GM12878 (cell line): ENCODE results near the gene MEGF11. TPM values are rescaled to one million over a fixed set of nuclear protein-coding genes. Genes with fewer than 3 reads are reported as not detected.

Experiments
- ATAC-seq: fragments of 200-7000 bp; cut with Tn5 transposase; 3 replicates; pipeline ENCODE4 v1.9.1; 2020; ENCODE audit warnings: mild to moderate bottlenecking, moderate library complexity
- BruUV-seq: library from RNA; stranded (reverse); fragments of 400-500 nt; replicated peaks from 2 replicates; lab custom pipeline; 2021; lab: Mats Ljungman, UMichigan
- CTCF ChIA-PET: fragments of 300-600 bp; sonication (Branson Sonifier 250); formaldehyde crosslinking; extraction: SDS; loops from one replicate; lab custom pipeline; 2021; ENCODE audit warnings: inconsistent platforms; lab: Yijun Ruan, JAX
- POLR2A ChIA-PET: fragments of 350-600 bp; formaldehyde crosslinking; extraction: SDS; loops from one replicate; lab custom pipeline; 2021; ENCODE audit warnings: inconsistent platforms; lab: Charles Lee
- RAD21 ChIA-PET: fragments of 300-600 bp; sonication (Branson Sonifier 250); formaldehyde crosslinking; loops from one replicate; lab custom pipeline; 2023; ENCODE audit warnings: antibody characterized with exemption; ENCODE audit not compliant: unreplicated experiment; lab: Charles Lee
- SMC1A ChIA-PET: fragments of 300-600 bp; sonication (Branson Sonifier 250); formaldehyde crosslinking; loops from one replicate; lab custom pipeline; 2023; ENCODE audit not compliant: unreplicated experiment, uncharacterized antibody; lab: Charles Lee
- DNase-seq: peaks from one replicate; pipeline ENCODE4 v3.0.0-alpha.2; 2011; ENCODE audit warnings: low read depth, low spot score
- FAIRE-seq: peaks from 3 replicates; lab custom pipeline; 2011; peaks lifted over from hg19 to GRCh38; lab: Jason Lieb, UNC
- H2AFZ ChIP-seq: 2 replicates; pipeline ENCODE4 v1.6.0; 2011; ENCODE audit warnings: low read depth, low read length, control low read depth; ENCODE audit not compliant: control insufficient read depth
- H3K27ac ChIP-seq: 2 replicates; pipeline ENCODE4 v1.5.1; 2011; ENCODE audit warnings: control low read depth; ENCODE audit not compliant: control insufficient read depth, insufficient read depth
- H3K27me3 ChIP-seq, 2 experiments: replicated peaks in 1 of 2; 2 replicates each; pipeline versions ENCODE4 v1.6.0 to v1.6.1; 2011; ENCODE audit warnings: low read length in 1 of 2; ENCODE audit not compliant: control insufficient read depth in 2 of 2, insufficient read depth in 2 of 2
- H3K36me3 ChIP-seq, 2 experiments: 2 replicates each; pipeline ENCODE4 v1.5.1; 2011; ENCODE audit warnings: low read length in 1 of 2; ENCODE audit not compliant: control insufficient read depth in 2 of 2, insufficient read depth in 2 of 2
- H3K4me1 ChIP-seq: 2 replicates; pipeline ENCODE4 v1.6.1; 2011; ENCODE audit warnings: mild to moderate bottlenecking, low read length, moderate library complexity, mixed read lengths; ENCODE audit not compliant: control insufficient read depth, insufficient read depth
- H3K4me2 ChIP-seq: 2 replicates; pipeline ENCODE4 v1.6.0; 2011; ENCODE audit warnings: control low read depth; ENCODE audit not compliant: control insufficient read depth, insufficient read depth
- H3K4me3 ChIP-seq: fragments of 200-600 bp; sonication (generic); 2 replicates; pipeline ENCODE4 v1.5.1; 2016
- H3K79me2 ChIP-seq: 2 replicates; pipeline ENCODE4 v1.6.0; 2011; ENCODE audit warnings: low read length; ENCODE audit not compliant: control insufficient read depth, insufficient read depth
- H3K9ac ChIP-seq: 2 replicates; pipeline ENCODE4 v1.8.0; 2011; ENCODE audit warnings: low read length, control low read depth, mixed read lengths; ENCODE audit not compliant: control insufficient read depth, insufficient read depth
- H3K9me3 ChIP-seq: replicated peaks from 3 replicates; pipeline ENCODE4 v1.5.1; 2011; ENCODE audit warnings: mild to moderate bottlenecking, low read length; ENCODE audit not compliant: control insufficient read depth, insufficient read depth
- H4K20me1 ChIP-seq: 2 replicates; pipeline ENCODE4 v1.6.0; 2011; ENCODE audit not compliant: control insufficient read depth, insufficient read depth
- CEBPB ChIP-seq, 2 experiments: fragments of 150-350 bp in 1 of 2; IDR thresholded peaks; 2 replicates each; pipeline ENCODE4 v1.6.1; 2012 to 2014; ENCODE audit warnings: low read depth in 2 of 2, low read length in 2 of 2, borderline replicate concordance in 1 of 2, inconsistent platforms in 1 of 2
- ESRRA ChIP-seq: IDR thresholded peaks from 2 replicates; pipeline ENCODE4 v1.6.1; 2012; ENCODE audit warnings: mild to moderate bottlenecking, low read length, improper control_type of control experiment
- IKZF2 ChIP-seq, 2 experiments: fragments of 450-650 bp; IDR thresholded peaks; 2 replicates each; pipeline ENCODE4 v1.6.1; 2017; ENCODE audit warnings: mild to moderate bottlenecking in 2 of 2, moderate library complexity in 2 of 2
- MAX ChIP-seq: IDR thresholded peaks from 2 replicates; pipeline ENCODE4 v1.6.1; 2012; ENCODE audit warnings: low read depth, low read length, improper control_type of control experiment
- NFIC ChIP-seq: IDR thresholded peaks from 2 replicates; pipeline ENCODE4 v1.6.1; 2012; ENCODE audit warnings: low read depth, mild to moderate bottlenecking, inconsistent platforms, low read length, moderate library complexity
- POLR2AphosphoS5 ChIP-seq: IDR thresholded peaks from 2 replicates; pipeline ENCODE4 v1.6.1; 2011; ENCODE audit warnings: mild to moderate bottlenecking, low read length, inconsistent platforms
- RELB ChIP-seq: fragments of 450-650 bp; IDR thresholded peaks from 2 replicates; pipeline ENCODE4 v1.6.1; 2017; ENCODE audit warnings: low read depth, mild to moderate bottlenecking, moderate library complexity
- SIN3A ChIP-seq: IDR thresholded peaks from 2 replicates; pipeline ENCODE4 v1.6.1; 2012; ENCODE audit warnings: low read depth, low read length, improper control_type of control experiment
- SREBF1 ChIP-seq: IDR thresholded peaks from 2 replicates; pipeline ENCODE4 v1.6.1; 2012; ENCODE audit warnings: mild to moderate bottlenecking, low read length
- USF2 ChIP-seq: IDR thresholded peaks from 2 replicates; pipeline ENCODE4 v1.6.1; 2011; ENCODE audit warnings: low read depth, low read length, improper control_type of control experiment, borderline replicate concordance
- WGBS: methylation state at CpG from one replicate; pipeline ENCODE4 v1.1.6; 2016; ENCODE audit warnings: low lambda C conversion rate; ENCODE audit not compliant: insufficient replicate concordance, insufficient coverage; ENCODE audit errors: missing lambda C conversion rate; 5-methylcytosine and 5-hydroxymethylcytosine counted together
- in situ Hi-C: fragments of 300-500 bp; cut with MboI; formaldehyde crosslinking; loops from 9 replicates; pipeline ENCODE4 v1.14.3; 2018; ENCODE audit warnings: mixed read lengths
- intact Hi-C: fragments of 100-400 bp; cut with micrococcal nuclease; formaldehyde crosslinking; loops from one replicate; pipeline ENCODE4 v1.14.2; 2022; ENCODE audit not compliant: unreplicated experiment
- polyA plus RNA-seq, 11 experiments: library from polyadenylated mRNA; depleted of rRNA in 4 of 11; unstranded in 6 of 11; stranded (reverse) in 5 of 11; fragments of >200 nt; fragmentation: Nextera tagmentation in 4 of 11; fragmentation: Illumina TruSeq in 1 of 11; extraction: Ambion mirVana in 4 of 11; extraction: Trizol in 1 of 11; gene quantifications; 1 replicate in 1 of 11; 2 replicates in 10 of 11; pipeline versions ENCODE4 v1.2.1 to v1.2.3, GENCODE V29; 2011 to 2016; ENCODE audit warnings: inconsistent platforms in 2 of 11, missing spikeins in 2 of 11, low read depth in 1 of 11
- total RNA-seq, 4 experiments: library from RNA; depleted of rRNA in 3 of 4; stranded (reverse); fragments of >200 nt in 3 of 4; fragmentation: Illumina TruSeq in 1 of 4; extraction: Trizol in 1 of 4; gene quantifications; 2 replicates each; pipeline versions ENCODE4 v1.2.1 to v1.2.3, GENCODE V29; 2013 to 2021
- TF ChIP-seq, protein P1 (sequence below): fragments of 150-350 bp; IDR thresholded peaks from 2 replicates; pipeline ENCODE4 v1.6.1; 2014; ENCODE audit warnings: mild to moderate bottlenecking, low read depth, low read length

The MEGF11 gene
- total and polyA plus RNA-seq, 10 of the 15 experiments (the other 5 are each of a cell fraction or from before 2014, with no cell fraction given) = 0.03 to 1.7 (median 0.49) TPM

- no peak overlapping the region for H3K9ac ChIP-seq
- no peak overlapping the region for H3K27ac ChIP-seq
- intact Hi-C loops (no loop called here), in situ Hi-C loops (no loop called here)
- no peaks in the 10 kb centered on the region for H3K9me3 ChIP-seq
- BruUV-seq = no TSS peak
- ChIA-PET POLR2A (no interaction called here), RAD21 (no interaction called here), SMC1A (no interaction called here), CTCF (interaction anchor here (0.6 kb wide), 1 partner anchor 235 kb away, joined by 4 read pairs; no protein-coding TSS in a partner anchor)
- ATAC-seq = no peak
- H3K4me1 ChIP-seq = no peaks in the 10 kb centered on the region
- FAIRE-seq = no peak
- TF ChIP-seq USF2 (no peak), CEBPB (IDR thresholded peaks at IDR 0.05; ENCODE audit: borderline replicate concordance in 1 of 2, low read depth in 2 of 2, low read length in 2 of 2) (no peak), IKZF2 (IDR thresholded peaks at IDR 0.05) (no peak), SIN3A (no peak), POLR2AphosphoS5 (no peak), RELB (no peak), ESRRA (no peak), NFIC (no peak), SREBF1 (no peak), MAX (no peak)
- TF ChIP-seq, protein P1, sequence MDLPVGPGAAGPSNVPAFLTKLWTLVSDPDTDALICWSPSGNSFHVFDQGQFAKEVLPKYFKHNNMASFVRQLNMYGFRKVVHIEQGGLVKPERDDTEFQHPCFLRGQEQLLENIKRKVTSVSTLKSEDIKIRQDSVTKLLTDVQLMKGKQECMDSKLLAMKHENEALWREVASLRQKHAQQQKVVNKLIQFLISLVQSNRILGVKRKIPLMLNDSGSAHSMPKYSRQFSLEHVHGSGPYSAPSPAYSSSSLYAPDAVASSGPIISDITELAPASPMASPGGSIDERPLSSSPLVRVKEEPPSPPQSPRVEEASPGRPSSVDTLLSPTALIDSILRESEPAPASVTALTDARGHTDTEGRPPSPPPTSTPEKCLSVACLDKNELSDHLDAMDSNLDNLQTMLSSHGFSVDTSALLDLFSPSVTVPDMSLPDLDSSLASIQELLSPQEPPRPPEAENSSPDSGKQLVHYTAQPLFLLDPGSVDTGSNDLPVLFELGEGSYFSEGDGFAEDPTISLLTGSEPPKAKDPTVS = no peak
- no peak overlapping the region for H3K4me2 ChIP-seq
- H3K36me3 ChIP-seq = no peaks in the 10 kb centered on the region
- H3K79me2 ChIP-seq = no peaks in the 10 kb centered on the region
- no peak overlapping the region for H3K4me3 ChIP-seq
- no peak for DNase-seq
- H3K27me3 ChIP-seq = peaks cover 2 to 3% of the 10 kb centered on the region in 2 experiments; a peak in 2 of 4 replicates
- 39% methylated on average over 9 of the region's 9 CpGs for WGBS
- no peaks in the 10 kb centered on the region for H4K20me1 ChIP-seq
- H2AFZ ChIP-seq = no peak overlapping the region
Measured at GRCh38 chr15:65998486-65998885, 255.1 kb downstream of the MEGF11 start.
